GM12801 (cell line): ENCODE results near the gene CDH24.

Experiments used
- TF ChIP-seq, protein P1 (sequence below): IDR thresholded peaks from one replicate; pipeline ENCODE4 v1.5.1; 2011; ENCODE audit warnings: control low read depth; ENCODE audit not compliant: insufficient read length; ENCODE audit errors: extremely low read depth

Gene CDH24

DNA sequence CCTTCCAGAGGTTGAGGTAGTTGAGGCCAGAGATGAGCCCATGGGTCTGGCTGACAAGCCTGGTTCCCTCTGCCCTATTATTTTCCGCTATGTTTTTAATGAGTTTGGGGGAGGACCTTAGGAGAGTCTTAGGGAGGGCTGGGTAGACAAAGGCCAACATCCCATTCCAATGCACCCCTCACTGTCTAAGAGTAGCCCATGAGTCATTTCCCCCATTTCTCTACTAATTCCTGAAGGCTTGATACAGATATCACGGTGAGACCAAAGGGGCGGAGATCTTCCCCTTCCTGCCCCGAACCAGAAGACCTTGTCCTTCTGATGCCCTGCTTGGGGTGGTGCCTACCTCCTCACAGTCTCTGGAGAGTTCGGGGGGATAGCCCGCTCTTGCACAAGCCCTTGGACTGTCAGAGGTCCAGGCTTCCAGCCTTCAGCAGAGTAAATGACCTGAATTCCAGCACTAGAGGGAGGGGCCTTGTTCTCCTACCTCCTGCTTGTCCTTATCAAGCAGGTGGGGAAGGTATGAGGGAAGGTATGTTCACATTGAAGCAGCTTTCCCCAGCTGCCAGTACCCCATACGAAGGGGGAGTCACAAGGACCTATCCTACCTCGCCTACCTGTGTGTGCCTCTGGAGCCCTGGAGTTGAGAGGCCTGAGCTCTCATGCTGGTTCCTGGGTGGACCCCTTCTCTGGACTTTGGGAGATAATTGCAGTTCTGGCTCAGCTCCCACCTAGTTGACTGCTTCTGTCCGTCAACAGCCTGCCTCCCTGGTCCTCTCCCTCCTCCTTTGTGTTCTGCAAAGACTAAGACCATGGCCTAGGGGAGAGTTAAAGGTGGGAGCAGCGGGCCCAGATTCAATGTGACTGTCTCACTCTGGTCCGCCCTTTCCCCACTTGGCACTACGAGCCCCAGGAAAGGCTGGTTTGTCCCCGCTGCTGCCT is 11.6 kb downstream of the CDH24 start:
- TF ChIP-seq, protein P1, sequence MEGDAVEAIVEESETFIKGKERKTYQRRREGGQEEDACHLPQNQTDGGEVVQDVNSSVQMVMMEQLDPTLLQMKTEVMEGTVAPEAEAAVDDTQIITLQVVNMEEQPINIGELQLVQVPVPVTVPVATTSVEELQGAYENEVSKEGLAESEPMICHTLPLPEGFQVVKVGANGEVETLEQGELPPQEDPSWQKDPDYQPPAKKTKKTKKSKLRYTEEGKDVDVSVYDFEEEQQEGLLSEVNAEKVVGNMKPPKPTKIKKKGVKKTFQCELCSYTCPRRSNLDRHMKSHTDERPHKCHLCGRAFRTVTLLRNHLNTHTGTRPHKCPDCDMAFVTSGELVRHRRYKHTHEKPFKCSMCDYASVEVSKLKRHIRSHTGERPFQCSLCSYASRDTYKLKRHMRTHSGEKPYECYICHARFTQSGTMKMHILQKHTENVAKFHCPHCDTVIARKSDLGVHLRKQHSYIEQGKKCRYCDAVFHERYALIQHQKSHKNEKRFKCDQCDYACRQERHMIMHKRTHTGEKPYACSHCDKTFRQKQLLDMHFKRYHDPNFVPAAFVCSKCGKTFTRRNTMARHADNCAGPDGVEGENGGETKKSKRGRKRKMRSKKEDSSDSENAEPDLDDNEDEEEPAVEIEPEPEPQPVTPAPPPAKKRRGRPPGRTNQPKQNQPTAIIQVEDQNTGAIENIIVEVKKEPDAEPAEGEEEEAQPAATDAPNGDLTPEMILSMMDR, result no peak

DNA sequence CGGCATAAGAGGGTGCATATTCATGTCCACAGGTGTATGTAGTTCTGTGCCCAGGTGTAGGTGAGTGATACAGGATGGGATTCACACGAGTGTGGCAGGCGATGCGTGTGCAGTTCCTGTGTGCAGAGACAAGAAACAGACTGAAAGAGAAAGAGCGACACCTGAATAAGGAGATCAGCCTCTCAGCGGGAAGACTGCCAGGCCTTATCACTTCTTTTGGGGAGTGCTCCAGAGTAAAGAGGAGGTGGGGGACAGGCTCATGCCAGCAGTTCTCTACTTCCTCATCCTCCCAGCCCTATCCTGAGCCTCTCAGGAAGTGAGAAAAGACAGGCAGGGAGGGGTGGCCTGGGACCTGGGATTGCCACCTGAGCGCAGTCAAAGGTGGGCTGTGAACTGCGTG is 12.5 kb downstream of the CDH24 start:
- TF ChIP-seq, protein P1, result no peak

DNA sequence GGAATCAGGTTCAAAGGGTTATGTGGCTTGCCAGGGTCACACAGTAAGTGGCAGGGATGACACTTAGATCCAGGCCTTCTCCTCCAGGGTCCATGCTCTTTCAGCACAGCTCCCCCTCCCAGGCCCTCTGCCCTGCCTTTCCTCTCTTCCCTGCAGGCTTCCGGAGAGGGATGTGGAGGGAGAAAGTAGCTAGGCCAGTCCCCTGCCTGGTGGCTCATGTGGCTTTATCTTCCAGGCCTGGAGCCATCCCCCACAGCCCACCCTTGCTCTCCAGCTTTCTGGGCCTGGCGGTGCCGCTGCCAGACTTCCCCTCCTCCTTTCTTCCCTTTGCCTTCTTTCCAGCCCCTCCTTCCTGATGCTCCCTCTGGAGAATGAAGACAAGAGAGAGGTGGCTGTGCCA is 13.6 kb downstream of the CDH24 start:
- TF ChIP-seq, protein P1, result no peak

DNA sequence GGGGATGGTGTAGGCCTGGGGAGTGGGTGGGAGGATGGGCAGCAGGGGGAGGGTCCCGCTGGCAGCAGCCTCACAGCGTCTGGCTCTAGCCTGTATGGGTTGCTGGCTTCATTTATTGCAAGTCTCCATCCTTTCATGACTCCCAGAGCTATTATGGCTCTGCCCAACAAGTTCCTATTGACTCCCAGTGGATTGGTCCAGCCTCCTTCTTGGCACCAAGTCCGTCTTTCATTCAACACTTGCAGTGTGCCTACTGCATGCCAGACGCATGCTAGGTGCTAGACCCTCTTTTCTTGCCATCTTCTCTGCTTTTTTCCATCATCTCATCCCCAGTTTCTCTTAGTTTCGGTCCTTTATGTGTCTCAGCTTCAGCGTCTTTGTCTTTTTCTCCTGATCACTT is 14.2 kb downstream of the CDH24 start:
- TF ChIP-seq, protein P1, result no peak

DNA sequence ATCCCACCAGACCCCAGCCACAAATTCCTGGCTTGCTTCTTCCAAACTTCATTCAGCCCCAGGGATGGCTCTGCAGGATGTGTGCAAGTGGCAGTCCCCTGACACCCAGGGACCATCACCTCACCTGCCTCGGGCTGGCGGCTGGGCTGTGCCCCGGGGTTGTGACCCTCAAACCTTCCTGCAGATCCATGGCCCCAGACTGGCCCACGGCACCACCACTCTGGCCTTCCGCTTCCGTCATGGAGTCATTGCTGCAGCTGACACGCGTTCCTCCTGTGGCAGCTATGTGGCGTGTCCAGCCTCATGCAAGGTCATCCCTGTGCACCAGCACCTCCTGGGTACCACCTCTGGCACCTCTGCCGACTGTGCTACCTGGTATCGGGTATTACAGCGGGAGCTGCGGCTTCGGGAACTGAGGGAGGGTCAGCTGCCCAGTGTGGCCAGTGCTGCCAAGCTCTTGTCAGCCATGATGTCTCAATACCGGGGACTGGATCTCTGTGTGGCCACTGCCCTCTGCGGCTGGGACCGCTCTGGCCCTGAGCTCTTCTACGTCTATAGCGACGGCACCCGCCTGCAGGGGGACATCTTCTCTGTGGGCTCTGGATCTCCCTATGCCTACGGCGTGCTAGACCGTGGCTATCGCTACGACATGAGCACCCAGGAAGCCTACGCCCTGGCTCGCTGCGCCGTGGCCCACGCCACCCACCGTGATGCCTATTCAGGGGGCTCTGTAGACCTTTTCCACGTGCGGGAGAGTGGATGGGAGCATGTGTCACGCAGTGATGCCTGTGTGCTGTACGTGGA is 15.0 kb downstream of the CDH24 start, which contains the start of gene PSMB11:
Gene PSMB11, plus strand, starts transcription at position 51 of the 804 bp plus-strand sequence. Its CDS starts 14 bp downstream, at position 65.
- TF ChIP-seq, protein P1, result no peak

DNA sequence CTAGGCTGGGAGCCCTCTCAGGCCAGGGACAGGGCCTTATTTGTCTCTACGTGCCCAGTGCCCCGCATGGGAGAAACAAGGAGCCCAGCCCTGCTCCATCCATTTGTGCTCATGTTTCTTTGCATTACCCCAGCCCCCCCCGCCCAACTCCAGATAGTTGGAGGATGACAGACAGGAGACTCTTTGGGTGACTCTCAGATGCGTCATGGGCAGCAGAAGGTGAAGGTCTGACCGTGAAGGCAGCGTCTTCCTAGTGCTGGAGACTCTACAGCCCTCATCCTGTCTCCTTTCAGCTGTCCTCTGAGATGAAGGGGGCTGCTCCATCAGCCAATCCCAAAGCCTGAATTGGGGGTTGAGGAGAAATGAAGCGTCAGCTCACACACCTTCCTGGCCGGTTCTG is 15.6 kb downstream of the CDH24 start:
- TF ChIP-seq, protein P1, result no peak

DNA sequence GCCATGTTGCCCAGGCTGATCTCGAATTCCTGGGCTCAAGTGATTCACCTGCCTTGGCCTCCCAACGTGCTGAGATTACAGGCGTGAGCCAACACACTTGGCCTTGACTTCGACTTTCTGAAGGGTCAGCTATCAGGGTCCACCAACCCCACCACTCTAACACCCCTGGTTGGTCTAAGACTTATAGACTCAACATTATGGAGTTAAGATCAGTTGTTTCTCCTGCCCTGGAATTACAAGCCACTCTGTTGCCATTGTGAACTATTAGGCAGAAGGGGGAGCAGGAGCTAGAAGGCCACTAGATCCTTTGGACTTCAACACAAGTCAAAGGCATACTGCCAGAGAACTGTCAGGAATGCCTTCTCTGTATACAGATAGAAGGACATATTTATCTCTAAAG is 17.2 kb downstream of the CDH24 start:
- TF ChIP-seq, protein P1, result no peak
